SK-N-SH (cell line): ENCODE measurements around the gene FJX1. TPM values are rescaled to one million over a fixed set of nuclear protein-coding genes. Genes with fewer than 3 reads are reported as not detected.

Experiments used
- CTCF ChIA-PET: fragments of 300-600, 350-600 bp; formaldehyde crosslinking; extraction: SDS; loops from one replicate; lab custom pipeline; 2021; lab: Yijun Ruan, JAX
- POLR2A ChIA-PET: fragments of 350-600 bp; sonication (Branson Sonifier 250); formaldehyde crosslinking; extraction: SDS; loops from one replicate; lab custom pipeline; 2020; ENCODE audit warnings: antibody characterized with exemption, inconsistent platforms; lab: Yijun Ruan, JAX
- DNase-seq: peaks from one replicate; pipeline ENCODE4 v3.0.0; 2012
- H2AFZ ChIP-seq: fragments of 200-600 bp; sonication (generic); 2 replicates; pipeline ENCODE4 v1.8.1; 2016; ENCODE audit warnings: antibody characterized with exemption, mild to moderate bottlenecking, low read depth
- H3F3A ChIP-seq: fragments of 200-600 bp; sonication (generic); replicated peaks from 2 replicates; pipeline ENCODE3; 2016; ENCODE audit warnings: antibody characterized with exemption, mild to moderate bottlenecking; ENCODE audit not compliant: insufficient read depth
- H3K27ac ChIP-seq, 2 experiments: fragments of 200-500 bp in 1 of 2; fragments of 200-600 bp in 1 of 2; sonication (Bioruptor generic) in 1 of 2; sonication (generic), shearing (Covaris generic) in 1 of 2; 2 replicates each; pipeline versions ENCODE4 v1.5.1 to v1.6.1; 2014 to 2016; ENCODE audit warnings: low read depth in 2 of 2, inconsistent platforms in 1 of 2, low read length in 1 of 2, mild to moderate bottlenecking in 1 of 2, mixed read lengths in 1 of 2
- H3K27me3 ChIP-seq: fragments of 200-600 bp; sonication (generic), shearing (Covaris generic); 2 replicates; pipeline ENCODE4 v1.6.1; 2016; ENCODE audit warnings: mixed run types; ENCODE audit not compliant: insufficient read depth
- H3K36me3 ChIP-seq, 2 experiments: fragments of 200-500 bp in 1 of 2; fragments of 200-600 bp in 1 of 2; sonication (Bioruptor generic) in 1 of 2; sonication (generic) in 1 of 2; replicated peaks in 1 of 2; 2 replicates each; pipeline versions ENCODE3 to v1.5.1; 2014 to 2016; ENCODE audit warnings: low read length in 1 of 2, mild to moderate bottlenecking in 1 of 2; ENCODE audit not compliant: insufficient read depth in 2 of 2, control insufficient read depth in 1 of 2
- H3K4me1 ChIP-seq, 2 experiments: fragments of 200-500 bp in 1 of 2; fragments of 200-600 bp in 1 of 2; sonication (Bioruptor generic) in 1 of 2; sonication (generic), shearing (Covaris generic) in 1 of 2; 2 replicates each; pipeline versions ENCODE4 v1.5.1 to v1.6.1; 2014 to 2016; ENCODE audit warnings: low read depth in 1 of 2, low read length in 1 of 2, mixed run types in 1 of 2; ENCODE audit not compliant: insufficient read depth in 2 of 2, control insufficient read depth in 1 of 2
- H3K4me2 ChIP-seq: fragments of 200-600 bp; sonication (generic), shearing (Covaris generic); 2 replicates; pipeline ENCODE4 v1.6.1; 2017; ENCODE audit warnings: mixed run types
- H3K4me3 ChIP-seq, 2 experiments: fragments of 200-500 bp in 1 of 2; fragments of 200-600 bp in 1 of 2; sonication (Bioruptor generic) in 1 of 2; sonication (generic), shearing (Covaris generic) in 1 of 2; 2 replicates each; pipeline versions ENCODE4 v1.5.1 to v1.8.1; 2014 to 2016; ENCODE audit warnings: low read depth in 2 of 2, inconsistent platforms in 1 of 2, low read length in 1 of 2, mild to moderate bottlenecking in 1 of 2, mixed read lengths in 1 of 2, moderate library complexity in 1 of 2
- H3K79me2 ChIP-seq: fragments of 200-600 bp; sonication (generic); 2 replicates; pipeline ENCODE4 v1.8.1; 2017; ENCODE audit warnings: mild to moderate bottlenecking; ENCODE audit not compliant: insufficient read depth
- H3K9ac ChIP-seq: fragments of 200-600 bp; sonication (generic); 2 replicates; pipeline ENCODE4 v1.6.1; 2017; ENCODE audit warnings: mixed run types
- H3K9me2 ChIP-seq: fragments of 200-600 bp; sonication (generic); 2 replicates; pipeline ENCODE4 v1.6.1; 2017; ENCODE audit warnings: mixed run types
- H3K9me3 ChIP-seq: fragments of 200-600 bp; sonication (generic); 2 replicates; pipeline ENCODE4 v1.6.1; 2017; ENCODE audit warnings: mixed run types, mild to moderate bottlenecking, moderate library complexity
- H4K20me1 ChIP-seq: fragments of 200-600 bp; sonication (generic); 2 replicates; pipeline ENCODE4 v1.6.1; 2017; ENCODE audit warnings: mild to moderate bottlenecking, mixed run types; ENCODE audit not compliant: insufficient read depth
- ELF1 ChIP-seq: IDR thresholded peaks from 2 replicates; pipeline ENCODE4 v1.4.0; 2012
- EZH2phosphoT487 ChIP-seq: fragments of 200-600 bp; sonication (generic); IDR thresholded peaks from 2 replicates; pipeline ENCODE4 v1.6.1; 2017; ENCODE audit warnings: low read depth, mixed run types, mild to moderate bottlenecking, antibody characterized with exemption, moderate library complexity, borderline replicate concordance
- GABPA ChIP-seq: IDR thresholded peaks from 2 replicates; pipeline ENCODE4 v1.4.0; 2012; ENCODE audit warnings: low read depth, mild to moderate bottlenecking
- NFIC ChIP-seq: IDR thresholded peaks from 2 replicates; pipeline ENCODE4 v1.4.0; 2012; ENCODE audit warnings: borderline replicate concordance
- NRF1 ChIP-seq: IDR thresholded peaks from 2 replicates; pipeline ENCODE4 v1.6.1; 2012; ENCODE audit warnings: low read depth, mild to moderate bottlenecking, low read length
- PBX3 ChIP-seq: IDR thresholded peaks from 2 replicates; pipeline ENCODE4; 2012
- POLR2AphosphoS5 ChIP-seq: IDR thresholded peaks from 2 replicates; pipeline ENCODE4 v1.6.1; 2012; ENCODE audit warnings: low read depth, low read length
- RAD21 ChIP-seq: IDR thresholded peaks from 2 replicates; pipeline ENCODE4 v1.6.1; 2012; ENCODE audit warnings: mild to moderate bottlenecking, low read length
- RCOR1 ChIP-seq: fragments of 150-350 bp; IDR thresholded peaks from 2 replicates; pipeline ENCODE4 v1.6.1; 2017; ENCODE audit warnings: antibody characterized with exemption, low read length
- RFX5 ChIP-seq: IDR thresholded peaks from 2 replicates; pipeline ENCODE4 v1.6.1; 2012; ENCODE audit warnings: mild to moderate bottlenecking, improper control_type of control experiment, low read length
- SIN3A ChIP-seq: IDR thresholded peaks from 2 replicates; pipeline ENCODE4 v1.6.1; 2012; ENCODE audit warnings: low read depth, mild to moderate bottlenecking, low read length, moderate library complexity, borderline replicate concordance
- TEAD4 ChIP-seq: IDR thresholded peaks from 2 replicates; pipeline ENCODE4 v1.4.0; 2012; ENCODE audit warnings: mild to moderate bottlenecking, borderline replicate concordance; ENCODE audit not compliant: insufficient read depth
- USF2 ChIP-seq: fragments of 150-350 bp; IDR thresholded peaks from 2 replicates; pipeline ENCODE4 v1.6.1; 2017; ENCODE audit warnings: antibody characterized with exemption, low read length, low read depth, borderline replicate concordance
- YY1 ChIP-seq: IDR thresholded peaks from 2 replicates; pipeline ENCODE4 v1.4.0; 2012; ENCODE audit warnings: low read depth, mild to moderate bottlenecking
- ZBTB33 ChIP-seq: IDR thresholded peaks from 2 replicates; pipeline ENCODE4 v1.4.0; 2012; ENCODE audit warnings: low read depth, borderline replicate concordance
- WGBS: methylation state at CpG from one replicate; pipeline ENCODE4 v1.1.6; 2017; ENCODE audit warnings: low lambda C conversion rate; 5-methylcytosine and 5-hydroxymethylcytosine counted together
- polyA plus RNA-seq, 3 experiments: library from polyadenylated mRNA; depleted of rRNA; stranded (reverse); fragments of >200 nt; gene quantifications; 2 replicates each; pipeline ENCODE4 v1.2.3, GENCODE V29; 2012

FJX1 gene
- polyA plus RNA-seq, 1 of the 3 experiments (the other 2 are of a cell fraction) = 34.5 TPM

GRCh38 chr11:35621620-35622019, 3.4 kb downstream of the FJX1 start:
- TF ChIP-seq USF2 (no peak), YY1 (no peak), RCOR1 (no peak), PBX3 (no peak), RAD21 (no peak), RFX5 (no peak), GABPA (no peak), ELF1 (no peak), NRF1 (no peak), ZBTB33 (no peak), POLR2AphosphoS5 (no peak), EZH2phosphoT487 (no peak), NFIC (no peak), TEAD4 (no peak), SIN3A (no peak)
- H3K36me3 ChIP-seq = peaks cover 2 to 8% of the 10 kb centered on the region in 2 experiments
- H2AFZ ChIP-seq = no peak overlapping the region
- 84% methylated on average over 2 of the region's 2 CpGs for WGBS
- peaks cover 31 to 60% of the 10 kb centered on the region in 2 experiments; a peak in 3 of 4 replicates for H3K4me1 ChIP-seq
- POLR2A ChIA-PET = no interaction called here
- DNase-seq = no peak
- H3K27ac ChIP-seq = peak overlapping the region; percentile 78 to 94; a peak in 3 of 4 replicates
- no peaks in the 10 kb centered on the region for H3K9me2 ChIP-seq
- H3K4me2 ChIP-seq = peak overlapping the region; percentile 90
- H3K79me2 ChIP-seq = peaks cover 40% of the 10 kb centered on the region
- CTCF ChIA-PET = interaction anchor here (0.8 to 1.0 kb wide), 2 partner anchors 28 to 644 kb away, joined by 3 to 4 read pairs; no protein-coding TSS in a partner anchor
- H3F3A ChIP-seq = peaks cover 57% of the 10 kb centered on the region
- H3K4me3 ChIP-seq = peak overlapping the region; percentile 14 to 71; a peak in 2 of 4 replicates
- peak overlapping the region; percentile 81; the same call in 1 of the 2 replicates for H3K9ac ChIP-seq
- no peaks in the 10 kb centered on the region for H3K9me3 ChIP-seq
- H3K27me3 ChIP-seq = no peaks in the 10 kb centered on the region
- H4K20me1 ChIP-seq = no peaks in the 10 kb centered on the region
